CD14-positive monocyte (primary cell): ENCODE data around the gene R3HDM1. TPM values are rescaled to one million over a fixed set of nuclear protein-coding genes. Genes with fewer than 3 reads are reported as not detected.
A peak's percentile ranks its signal among the peaks of the same experiment; 100 is the strongest.

Source experiments
- DNase-seq, 3 donors: peaks; one replicate each; pipeline ENCODE4 v3.0.0-alpha.2; 2011 to 2022
- H2AFZ ChIP-seq: 2 replicates; pipeline ENCODE4 v1.6.0; 2012; ENCODE audit warnings: mild to moderate bottlenecking, low read depth, low read length, inconsistent platforms; ENCODE audit not compliant: insufficient read depth, poor library complexity, severe bottlenecking
- H3K27ac ChIP-seq, 2 donors: 1 replicate in 1 of 2; 2 replicates in 1 of 2; pipeline ENCODE4 v1.5.1; 2012 to 2013; ENCODE audit warnings: low read length in 2 of 2, control low read depth in 1 of 2, inconsistent platforms in 1 of 2, low read depth in 1 of 2, mild to moderate bottlenecking in 1 of 2
- H3K27me3 ChIP-seq, 2 donors: one replicate each; pipeline versions ENCODE4 v1.6.0 to v1.6.1; 2011 to 2013; ENCODE audit warnings: low read length in 2 of 2; ENCODE audit not compliant: control insufficient read depth in 2 of 2, insufficient read depth in 2 of 2
- H3K36me3 ChIP-seq, 2 donors: replicated peaks in 1 of 2; 1 replicate in 1 of 2; 2 replicates in 1 of 2; pipeline versions ENCODE4 v1.5.1 to v1.6.1; 2012 to 2013; ENCODE audit warnings: low read length in 2 of 2, control low read depth in 1 of 2, inconsistent platforms in 1 of 2, mild to moderate bottlenecking in 1 of 2; ENCODE audit not compliant: insufficient read depth in 2 of 2, control insufficient read depth in 1 of 2
- H3K4me1 ChIP-seq, 2 donors: 1 replicate in 1 of 2; 2 replicates in 1 of 2; pipeline versions ENCODE4 v1.5.1 to v1.6.1; 2012 to 2013; ENCODE audit warnings: low read length in 2 of 2, control low read depth in 1 of 2, inconsistent platforms in 1 of 2, mild to moderate bottlenecking in 1 of 2, moderate library complexity in 1 of 2; ENCODE audit not compliant: insufficient read depth in 2 of 2, control insufficient read depth in 1 of 2
- H3K4me2 ChIP-seq: replicated peaks from 2 replicates; pipeline ENCODE3; 2012; ENCODE audit warnings: low read length, moderate library complexity, mild to moderate bottlenecking; ENCODE audit not compliant: poor library complexity, severe bottlenecking; ENCODE audit errors: extremely low read depth
- H3K4me3 ChIP-seq, 3 experiments: fragments of 200-600 bp in 1 of 3; sonication (generic) in 1 of 3; replicated peaks in 1 of 3; 1 replicate in 2 of 3; 2 replicates in 1 of 3; pipeline ENCODE4 v1.5.1; 2011 to 2013; ENCODE audit warnings: low read length in 3 of 3, mild to moderate bottlenecking in 3 of 3, control low read depth in 2 of 3, low read depth in 2 of 3, inconsistent platforms in 1 of 3, moderate library complexity in 1 of 3
- H3K79me2 ChIP-seq: 2 replicates; pipeline ENCODE4 v1.6.0; 2012; ENCODE audit warnings: mild to moderate bottlenecking, control low read depth, inconsistent platforms, low read length, moderate library complexity; ENCODE audit not compliant: insufficient read depth
- H3K9ac ChIP-seq: 2 replicates; pipeline ENCODE4 v1.6.0; 2017; ENCODE audit warnings: low read length, mild to moderate bottlenecking; ENCODE audit not compliant: insufficient read depth, poor library complexity, severe bottlenecking
- H3K9me3 ChIP-seq, 2 donors: replicated peaks in 1 of 2; 1 replicate in 1 of 2; 2 replicates in 1 of 2; pipeline versions ENCODE4 v1.5.1 to v1.6.1; 2012 to 2013; ENCODE audit warnings: low read length in 2 of 2, control low read depth in 1 of 2; ENCODE audit not compliant: control insufficient read depth in 1 of 2, insufficient read depth in 1 of 2
- H4K20me1 ChIP-seq: 2 replicates; pipeline ENCODE4 v1.6.0; 2012; ENCODE audit warnings: mild to moderate bottlenecking, low read length, control low read depth, moderate library complexity; ENCODE audit not compliant: insufficient read depth
- H3K27ac Mint-ChIP-seq, 7 donors: one replicate each; pipeline ENCODE4 v1.8.0; 2020; ENCODE audit warnings: mild to moderate bottlenecking in 7 of 7, mixed read lengths in 7 of 7, moderate library complexity in 6 of 7, inconsistent platforms in 2 of 7
- H3K27me3 Mint-ChIP-seq, 3 donors: one replicate each; pipeline ENCODE4 v1.8.0; 2021 to 2022; ENCODE audit warnings: low read depth in 3 of 3, mild to moderate bottlenecking in 3 of 3, mixed read lengths in 3 of 3, moderate library complexity in 3 of 3, inconsistent platforms in 1 of 3
- H3K36me3 Mint-ChIP-seq, 2 donors: one replicate each; pipeline ENCODE4 v1.8.0; 2020; ENCODE audit warnings: mixed read lengths in 2 of 2, inconsistent platforms in 1 of 2, mild to moderate bottlenecking in 1 of 2
- H3K4me1 Mint-ChIP-seq: one replicate; pipeline ENCODE4 v1.8.0; 2020; ENCODE audit warnings: mild to moderate bottlenecking, mixed read lengths
- H3K4me3 Mint-ChIP-seq, 2 donors: one replicate each; pipeline ENCODE4 v1.8.0; 2020; ENCODE audit warnings: mild to moderate bottlenecking in 2 of 2, mixed read lengths in 2 of 2, moderate library complexity in 1 of 2
- H3K9me3 Mint-ChIP-seq, 7 donors: one replicate each; pipeline ENCODE4 v1.8.0; 2020 to 2022; ENCODE audit warnings: mixed read lengths in 7 of 7, mild to moderate bottlenecking in 6 of 7, moderate library complexity in 6 of 7, inconsistent platforms in 2 of 7
- WGBS: methylation state at CpG from one replicate; pipeline ENCODE4 v1.1.5; 2013; ENCODE audit warnings: missing lambda C conversion rate; ENCODE audit not compliant: insufficient coverage; 5-methylcytosine and 5-hydroxymethylcytosine counted together
- intact Hi-C, 2 donors: fragments of 100-400 bp; cut with micrococcal nuclease; formaldehyde crosslinking; loops; one replicate each; pipeline versions ENCODE4 v1.15.0 to v1.15.1; 2023
- polyA plus RNA-seq, 3 donors: library from polyadenylated mRNA; depleted of rRNA in 1 of 3; unstranded in 2 of 3; stranded (reverse) in 1 of 3; fragments of 300-500 nt in 2 of 3; fragments of >200 nt in 1 of 3; fragmentation: Illumina TruSeq in 2 of 3; gene quantifications; 1 replicate in 2 of 3; 2 replicates in 1 of 3; pipeline ENCODE4 v1.2.3, GENCODE V29; 2012 to 2021
- TF ChIP-seq, protein P1 (sequence below): fragments of 200-600 bp; IDR thresholded peaks from one replicate; pipeline ENCODE4 v1.8.0; 2022; ENCODE audit warnings: antibody characterized with exemption, mild to moderate bottlenecking

R3HDM1 gene
- polyA plus RNA-seq, 3 donors, result 5.4 to 24.5 (median 13.1) TPM

GRCh38 chr2:135740206-135740605 is 208.9 kb downstream of the R3HDM1 start:
- H3K36me3 Mint-ChIP-seq, result peaks cover 0 to 8% of the 10 kb centered on the region in 2 donors
- intact Hi-C loops, result loop anchor here in 1 of 2 donors (2.0 to 10.0 kb wide), 5 partner anchors 145 to 821 kb away; partner anchors contain the start of genes CCNT2, CXCR4, R3HDM1 and RAB3GAP1
- H3K27me3 Mint-ChIP-seq, result peaks cover 0 to 1% (median 0%) of the 10 kb centered on the region in 3 donors
- no peak for DNase-seq
- Histone ChIP-seq H3K36me3 (peaks cover 0 to 2% of the 10 kb centered on the region in 2 donors), H3K4me3 (no peak overlapping the region), H3K9ac (no peak overlapping the region), H4K20me1 (peaks cover 7% of the 10 kb centered on the region), H3K79me2 (peaks cover 35% of the 10 kb centered on the region), H3K27me3 (no peaks in the 10 kb centered on the region), H3K9me3 (no peaks in the 10 kb centered on the region), H3K27ac (no peak overlapping the region), H3K4me2 (no peak overlapping the region), H3K4me1 (peaks cover 10 to 18% of the 10 kb centered on the region in 2 donors), H2AFZ (no peak overlapping the region)
- peaks cover 0 to 3% (median 0%) of the 10 kb centered on the region in 7 donors for H3K9me3 Mint-ChIP-seq
- WGBS, result 100% methylated on average over 3 of the region's 3 CpGs
- peaks cover 19% of the 10 kb centered on the region for H3K4me1 Mint-ChIP-seq
- no peak overlapping the region for H3K27ac Mint-ChIP-seq
- no peak overlapping the region for H3K4me3 Mint-ChIP-seq
- TF ChIP-seq, protein P1, sequence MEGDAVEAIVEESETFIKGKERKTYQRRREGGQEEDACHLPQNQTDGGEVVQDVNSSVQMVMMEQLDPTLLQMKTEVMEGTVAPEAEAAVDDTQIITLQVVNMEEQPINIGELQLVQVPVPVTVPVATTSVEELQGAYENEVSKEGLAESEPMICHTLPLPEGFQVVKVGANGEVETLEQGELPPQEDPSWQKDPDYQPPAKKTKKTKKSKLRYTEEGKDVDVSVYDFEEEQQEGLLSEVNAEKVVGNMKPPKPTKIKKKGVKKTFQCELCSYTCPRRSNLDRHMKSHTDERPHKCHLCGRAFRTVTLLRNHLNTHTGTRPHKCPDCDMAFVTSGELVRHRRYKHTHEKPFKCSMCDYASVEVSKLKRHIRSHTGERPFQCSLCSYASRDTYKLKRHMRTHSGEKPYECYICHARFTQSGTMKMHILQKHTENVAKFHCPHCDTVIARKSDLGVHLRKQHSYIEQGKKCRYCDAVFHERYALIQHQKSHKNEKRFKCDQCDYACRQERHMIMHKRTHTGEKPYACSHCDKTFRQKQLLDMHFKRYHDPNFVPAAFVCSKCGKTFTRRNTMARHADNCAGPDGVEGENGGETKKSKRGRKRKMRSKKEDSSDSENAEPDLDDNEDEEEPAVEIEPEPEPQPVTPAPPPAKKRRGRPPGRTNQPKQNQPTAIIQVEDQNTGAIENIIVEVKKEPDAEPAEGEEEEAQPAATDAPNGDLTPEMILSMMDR, result no peak

DNA sequence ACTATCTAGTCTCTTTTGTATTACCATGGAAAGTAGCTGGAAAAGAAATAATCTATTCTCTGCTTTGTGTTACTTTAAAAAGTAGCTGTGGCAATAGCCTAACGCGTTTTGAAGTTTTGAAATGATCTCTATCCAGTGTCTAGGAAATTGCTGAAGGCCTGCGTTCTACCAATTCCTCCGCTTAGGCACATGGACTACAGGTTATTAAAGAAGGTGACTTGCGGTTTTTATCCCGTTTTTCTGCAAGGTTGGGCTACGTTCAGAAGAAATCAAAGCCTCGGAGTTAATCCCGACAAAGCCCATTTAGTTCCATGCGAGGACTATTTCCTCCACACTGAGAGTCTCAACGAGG is 209.7 kb downstream of the R3HDM1 start:
- peak overlapping the region in 3 of 7 donors; percentile 6 to 96 (median 49) for H3K27ac Mint-ChIP-seq
- no peak overlapping the region for H3K4me3 Mint-ChIP-seq
- intact Hi-C loops, result loop anchor here in 1 of 2 donors (2.0 to 10.0 kb wide), 5 partner anchors 144 to 822 kb away; partner anchors contain the start of genes CCNT2, CXCR4, R3HDM1 and RAB3GAP1
- peaks cover 0 to 1% (median 0%) of the 10 kb centered on the region in 3 donors for H3K27me3 Mint-ChIP-seq
- peaks cover 0 to 3% (median 0%) of the 10 kb centered on the region in 7 donors for H3K9me3 Mint-ChIP-seq
- H3K4me1 Mint-ChIP-seq, result peaks cover 19% of the 10 kb centered on the region
- Histone ChIP-seq H3K36me3 (peaks cover 0 to 6% of the 10 kb centered on the region in 2 donors), H3K27me3 (no peaks in the 10 kb centered on the region), H3K4me2 (peak overlapping the region; percentile 81), H3K9ac (no peak overlapping the region), H4K20me1 (peaks cover 13% of the 10 kb centered on the region), H3K9me3 (no peaks in the 10 kb centered on the region), H3K4me3 (peak overlapping the region in 1 of 3 experiments; percentile 90), H3K79me2 (peaks cover 43% of the 10 kb centered on the region), H3K4me1 (peaks cover 10 to 18% of the 10 kb centered on the region in 2 donors), H2AFZ (peak overlapping the region; percentile 82), H3K27ac (no peak overlapping the region)
- H3K36me3 Mint-ChIP-seq, result peaks cover 3 to 8% of the 10 kb centered on the region in 2 donors
- no peak for DNase-seq
- TF ChIP-seq, protein P1, result no peak
- WGBS, result 89% methylated on average over 9 of the region's 11 CpGs
